ENCODE results near the gene SEMA4G.

SEMA4G gene

GRCh38 chr10:100997360-100998182, 28.3 kb downstream of the SEMA4G start:
- TF ChIP-seq MAX (IDR thresholded peaks at IDR 0.05) (peak; percentile 87), CREB1 (IDR thresholded peaks at IDR 0.05; ENCODE audit: low read depth) (no peak), EP300 (IDR thresholded peaks at IDR 0.05; ENCODE audit: borderline replicate concordance) (no peak), TEAD4 (IDR thresholded peaks at IDR 0.05) (no peak), YY1 (IDR thresholded peaks at IDR 0.05; ENCODE audit: low read depth) (no peak; the same call in 1 of the 2 replicates), NFIC (IDR thresholded peaks at IDR 0.05) (no peak), TCF12 (IDR thresholded peaks at IDR 0.05; ENCODE audit: low read depth) (peak; percentile 29; the same call in 1 of the 2 replicates), REST (IDR thresholded peaks at IDR 0.05; ENCODE audit: low read depth) (no peak), CEBPB (IDR thresholded peaks at IDR 0.05) (no peak), EGR1 (IDR thresholded peaks at IDR 0.05) (no peak), FOXM1 (IDR thresholded peaks at IDR 0.05; ENCODE audit: borderline replicate concordance, low read depth) (peak; percentile 51; the same call in 1 of the 2 replicates), RAD21 (IDR thresholded peaks at IDR 0.05; ENCODE audit: low read depth) (peak; percentile 19; the same call in 1 of the 2 replicates), ZBTB7A (IDR thresholded peaks at IDR 0.05; ENCODE audit: low read depth) (no peak), USF1 (IDR thresholded peaks at IDR 0.05) (peak; percentile 94), TAF1 (IDR thresholded peaks at IDR 0.05; ENCODE audit: low read depth) (no peak)

GRCh38 chr10:100998183-100998990, 29.1 kb downstream of the SEMA4G start:
- TF ChIP-seq FOXM1 (IDR thresholded peaks at IDR 0.05; ENCODE audit: borderline replicate concordance, low read depth) = 0 out of 2 replicates have a peak, but pooled peaks have one; percentile 7
- TF ChIP-seq TCF12 (IDR thresholded peaks at IDR 0.05; ENCODE audit: low read depth) = peak; percentile 65; the same call in 1 of the 2 replicates
- TF ChIP-seq USF1 (IDR thresholded peaks at IDR 0.05) = peak; percentile 72
- TF ChIP-seq MAX (IDR thresholded peaks at IDR 0.05) = no peak
- no peak for TF ChIP-seq YY1 (IDR thresholded peaks at IDR 0.05; ENCODE audit: low read depth)
- no peak for TF ChIP-seq TAF1 (IDR thresholded peaks at IDR 0.05; ENCODE audit: low read depth)
- TF ChIP-seq CEBPB (IDR thresholded peaks at IDR 0.05) = no peak
- no peak for TF ChIP-seq EP300 (IDR thresholded peaks at IDR 0.05; ENCODE audit: borderline replicate concordance)
- TF ChIP-seq TEAD4 (IDR thresholded peaks at IDR 0.05) = peak; percentile 26; the same call in 1 of the 2 replicates
- TF ChIP-seq RAD21 (IDR thresholded peaks at IDR 0.05; ENCODE audit: low read depth) = no peak
- TF ChIP-seq REST (IDR thresholded peaks at IDR 0.05; ENCODE audit: low read depth) = no peak
- TF ChIP-seq ZBTB7A (IDR thresholded peaks at IDR 0.05; ENCODE audit: low read depth) = peak; percentile 96
- peak; percentile 95 for TF ChIP-seq NFIC (IDR thresholded peaks at IDR 0.05)
- peak; percentile 49; the same call in 1 of the 2 replicates for TF ChIP-seq EGR1 (IDR thresholded peaks at IDR 0.05)
- no peak for TF ChIP-seq CREB1 (IDR thresholded peaks at IDR 0.05; ENCODE audit: low read depth)

- TF ChIP-seq EGR1 (IDR thresholded peaks at IDR 0.05) = no peak
- 0 out of 2 replicates have a peak, but pooled peaks have one; percentile 8 for TF ChIP-seq ZBTB7A (IDR thresholded peaks at IDR 0.05; ENCODE audit: low read depth)
- TF ChIP-seq RAD21 (IDR thresholded peaks at IDR 0.05; ENCODE audit: low read depth) = peak; percentile 44; the same call in 1 of the 2 replicates
- TF ChIP-seq TEAD4 (IDR thresholded peaks at IDR 0.05) = 0 out of 2 replicates have a peak, but pooled peaks have one; percentile 19
- peak; percentile 8; the same call in 1 of the 2 replicates for TF ChIP-seq USF1 (IDR thresholded peaks at IDR 0.05)
- no peak for TF ChIP-seq NFIC (IDR thresholded peaks at IDR 0.05)
- no peak for TF ChIP-seq FOXM1 (IDR thresholded peaks at IDR 0.05; ENCODE audit: borderline replicate concordance, low read depth)
- peak; percentile 75; the same call in 1 of the 2 replicates for TF ChIP-seq TCF12 (IDR thresholded peaks at IDR 0.05; ENCODE audit: low read depth)
- no peak for TF ChIP-seq CEBPB (IDR thresholded peaks at IDR 0.05)
- TF ChIP-seq EP300 (IDR thresholded peaks at IDR 0.05; ENCODE audit: borderline replicate concordance) = peak; percentile 44; the same call in 1 of the 2 replicates
- peak; percentile 45 for TF ChIP-seq CREB1 (IDR thresholded peaks at IDR 0.05; ENCODE audit: low read depth)
- TF ChIP-seq TAF1 (IDR thresholded peaks at IDR 0.05; ENCODE audit: low read depth) = peak; percentile 65; the same call in 1 of the 2 replicates
- peak; percentile 54 for TF ChIP-seq MAX (IDR thresholded peaks at IDR 0.05)
- no peak; the same call in 1 of the 2 replicates for TF ChIP-seq REST (IDR thresholded peaks at IDR 0.05; ENCODE audit: low read depth)
- TF ChIP-seq YY1 (IDR thresholded peaks at IDR 0.05; ENCODE audit: low read depth) = peak; percentile 51; the same call in 1 of the 2 replicates
Observed at GRCh38 chr10:100998991-100999741, 29.9 kb downstream of the SEMA4G start.
